HCT116 (cell line): ENCODE data around the gene PAX8. TPM values are rescaled to one million over a fixed set of nuclear protein-coding genes. Genes with fewer than 3 reads are reported as not detected.

Experiments used
- ATAC-seq: fragments of 200-7000 bp; cut with Tn5 transposase; 2 replicates; pipeline ENCODE4 v1.9.1; 2020; ENCODE audit warnings: mild to moderate bottlenecking, moderate library complexity
- BruUV-seq: library from RNA; stranded (reverse); fragments of 400-500 nt; replicated peaks from 2 replicates; lab custom pipeline; 2021; lab: Mats Ljungman, UMichigan
- CTCF ChIA-PET: fragments of 300-600 bp; sonication (Branson Sonifier 250); formaldehyde crosslinking; loops from one replicate; lab custom pipeline; 2021; ENCODE audit warnings: antibody characterized with exemption; lab: Charles Lee
- POLR2A ChIA-PET: fragments of 300-600, 350-600 bp; sonication (Branson Sonifier 250); formaldehyde crosslinking; loops from one replicate; lab custom pipeline; 2021; ENCODE audit warnings: antibody characterized with exemption; lab: Charles Lee
- RAD21 ChIA-PET, 2 experiments: fragments of 300-600 bp; sonication (Branson Sonifier 250); formaldehyde crosslinking; loops; one replicate each; lab custom pipeline; 2023; ENCODE audit warnings: low total read pairs in 2 of 2; ENCODE audit not compliant: uncharacterized antibody in 2 of 2, unreplicated experiment in 2 of 2, low non-redundant PET in 1 of 2; lab: Charles Lee
- DNase-seq: peaks from one replicate; pipeline ENCODE4 v3.0.0-alpha.2; 2010; ENCODE audit warnings: low read depth, low spot score
- H2AFZ ChIP-seq: fragments of 200-600 bp; shearing (Covaris generic), sonication (generic); 2 replicates; pipeline ENCODE4 v1.6.1; 2017; ENCODE audit warnings: low read depth, mixed run types, mixed read lengths, antibody characterized with exemption, low read length; ENCODE audit not compliant: poor library complexity, severe bottlenecking
- H3K27ac ChIP-seq: 2 replicates; pipeline ENCODE4 v1.5.1; 2012; ENCODE audit warnings: low read depth, low read length
- H3K27me3 ChIP-seq: fragments of 200-600 bp; sonication (generic); 2 replicates; pipeline ENCODE4 v1.6.1; 2016; ENCODE audit warnings: mixed run types, low read length, mixed read lengths; ENCODE audit not compliant: insufficient read depth
- H3K36me3 ChIP-seq, 2 experiments: fragments of 200-500 bp in 1 of 2; fragments of 200-600 bp in 1 of 2; sonication (Bioruptor generic) in 1 of 2; sonication (generic) in 1 of 2; 2 replicates each; pipeline versions ENCODE4 v1.5.1 to v1.6.1; 2014 to 2016; ENCODE audit warnings: low read length in 2 of 2, inconsistent platforms in 1 of 2, mixed read lengths in 1 of 2, mixed run types in 1 of 2; ENCODE audit not compliant: insufficient read depth in 2 of 2, control insufficient read depth in 1 of 2
- H3K4me1 ChIP-seq, 2 experiments: fragments of 200-600 bp in 1 of 2; sonication (generic) in 1 of 2; 2 replicates each; pipeline versions ENCODE4 v1.5.1 to v1.6.1; 2012 to 2017; ENCODE audit warnings: low read length in 2 of 2, inconsistent platforms in 1 of 2, mild to moderate bottlenecking in 1 of 2, mixed read lengths in 1 of 2, mixed run types in 1 of 2, moderate library complexity in 1 of 2; ENCODE audit not compliant: insufficient read depth in 2 of 2, control insufficient read depth in 1 of 2
- H3K4me2 ChIP-seq: fragments of 200-600 bp; sonication (generic); 2 replicates; pipeline ENCODE4 v1.6.1; 2017; ENCODE audit warnings: mixed run types, low read length, mixed read lengths
- H3K4me3 ChIP-seq, 2 experiments: fragments of 200-600 bp in 1 of 2; sonication (generic) in 1 of 2; replicated peaks in 1 of 2; 2 replicates each; pipeline ENCODE4 v1.5.1; 2011 to 2016; ENCODE audit warnings: low read length in 2 of 2, control low read depth in 1 of 2, low read depth in 1 of 2, mild to moderate bottlenecking in 1 of 2, mixed read lengths in 1 of 2, mixed run types in 1 of 2
- H3K79me2 ChIP-seq: fragments of 200-600 bp; sonication (generic); 2 replicates; pipeline ENCODE4 v1.6.1; 2017; ENCODE audit warnings: mild to moderate bottlenecking, mixed run types, low read length, moderate library complexity, mixed read lengths; ENCODE audit not compliant: insufficient read depth
- H3K9ac ChIP-seq: fragments of 200-600 bp; sonication (generic); 2 replicates; pipeline ENCODE4 v1.6.1; 2016; ENCODE audit warnings: low read length, mixed read lengths
- H3K9me2 ChIP-seq: fragments of 200-600 bp; sonication (generic), shearing (Covaris generic); 2 replicates; pipeline ENCODE4 v1.6.1; 2017; ENCODE audit warnings: mixed run types, mild to moderate bottlenecking, moderate library complexity; ENCODE audit not compliant: insufficient read depth
- H3K9me3 ChIP-seq, 2 experiments: fragments of 200-500 bp in 1 of 2; fragments of 200-600 bp in 1 of 2; sonication (Bioruptor generic) in 1 of 2; sonication (generic) in 1 of 2; 2 replicates each; pipeline ENCODE4 v1.6.1; 2014 to 2017; ENCODE audit warnings: low read length in 2 of 2, mixed read lengths in 2 of 2, inconsistent platforms in 1 of 2, low read depth in 1 of 2, mild to moderate bottlenecking in 1 of 2, mixed run types in 1 of 2, moderate library complexity in 1 of 2; ENCODE audit not compliant: control insufficient read depth in 1 of 2, insufficient read depth in 1 of 2
- H4K20me1 ChIP-seq: fragments of 200-600 bp; sonication (generic), shearing (Covaris generic); 2 replicates; pipeline ENCODE4 v1.6.1; 2017; ENCODE audit warnings: mixed run types, mild to moderate bottlenecking, moderate library complexity; ENCODE audit not compliant: insufficient read depth
- CBX3 ChIP-seq: IDR thresholded peaks from 2 replicates; pipeline ENCODE4 v1.6.1; 2012; ENCODE audit warnings: low read depth
- EGR1 ChIP-seq: IDR thresholded peaks from 2 replicates; pipeline ENCODE4 v1.6.1; 2012; ENCODE audit warnings: low read depth
- ELF1 ChIP-seq: IDR thresholded peaks from 2 replicates; pipeline ENCODE4 v1.6.1; 2012; ENCODE audit warnings: low read depth, borderline replicate concordance
- FOSL1 ChIP-seq: IDR thresholded peaks from 2 replicates; pipeline ENCODE4 v1.6.1; 2012; ENCODE audit warnings: low read depth
- JUND ChIP-seq: IDR thresholded peaks from 2 replicates; pipeline ENCODE4 v1.6.1; 2012
- POLR2A ChIP-seq: IDR thresholded peaks from 2 replicates; pipeline ENCODE4 v1.7.0; 2011; ENCODE audit warnings: borderline replicate concordance; ENCODE audit not compliant: insufficient read depth, insufficient read length; ENCODE audit errors: extremely low read depth
- POLR2AphosphoS5 ChIP-seq: IDR thresholded peaks from 2 replicates; pipeline ENCODE4 v1.6.1; 2011; ENCODE audit warnings: mild to moderate bottlenecking, low read depth, low read length, moderate library complexity
- SIN3A ChIP-seq: IDR thresholded peaks from 2 replicates; pipeline ENCODE4 v1.6.1; 2012; ENCODE audit warnings: low read depth
- SP1 ChIP-seq: IDR thresholded peaks from 2 replicates; pipeline ENCODE4 v1.6.1; 2012; ENCODE audit warnings: low read depth
- SRF ChIP-seq: IDR thresholded peaks from 2 replicates; pipeline ENCODE4 v1.6.1; 2012; ENCODE audit warnings: low read depth
- TCF7L2 ChIP-seq: IDR thresholded peaks from 2 replicates; pipeline ENCODE4 v1.7.0; 2011; ENCODE audit warnings: borderline replicate concordance, inconsistent platforms; ENCODE audit not compliant: insufficient read depth, insufficient read length; ENCODE audit errors: extremely low read depth
- ZFX ChIP-seq: fragments of 450-650 bp; IDR thresholded peaks from 2 replicates; pipeline ENCODE4 v1.6.1; 2017
- ZNF274 ChIP-seq: fragments of 200-500 bp; sonication (Bioruptor generic); IDR thresholded peaks from 2 replicates; pipeline ENCODE4 v1.6.1; 2014; ENCODE audit warnings: mild to moderate bottlenecking, low read depth, low read length, inconsistent platforms
- intact Hi-C: fragments of 100-400 bp; cut with micrococcal nuclease; formaldehyde crosslinking; loops from 2 replicates; pipeline ENCODE4 v1.10.0; 2022
- total RNA-seq: library from RNA; stranded (reverse); gene quantifications from one replicate; pipeline ENCODE4 v1.2.1, GENCODE V29; 2021; ENCODE audit not compliant: unreplicated experiment
- TF ChIP-seq, protein P1 (sequence below): IDR thresholded peaks from 2 replicates; pipeline ENCODE4 v1.6.1; 2012; ENCODE audit warnings: low read depth
- TF ChIP-seq, protein P2 (sequence below), 3 experiments: fragments of 200-600 bp in 1 of 3; sonication (generic) in 1 of 3; IDR thresholded peaks in 2 of 3; conservative IDR thresholded peaks in 1 of 3; 2 replicates each; pipeline ENCODE4 v1.5.1; 2012 to 2017; ENCODE audit warnings: low read depth in 2 of 3, low read length in 2 of 3, antibody characterized with exemption in 1 of 3, borderline replicate concordance in 1 of 3, control low read depth in 1 of 3, mild to moderate bottlenecking in 1 of 3, mixed read lengths in 1 of 3, mixed run types in 1 of 3, moderate library complexity in 1 of 3; ENCODE audit not compliant: insufficient read depth in 1 of 3
- TF ChIP-seq, protein P3 (sequence below): IDR thresholded peaks from 2 replicates; pipeline ENCODE4 v1.6.1; 2012
- TF ChIP-seq, protein P4 (sequence below): IDR thresholded peaks from 2 replicates; pipeline ENCODE4 v1.6.1; 2011; ENCODE audit warnings: mild to moderate bottlenecking, low read length, moderate library complexity; ENCODE audit not compliant: insufficient replicate concordance; ENCODE audit errors: extremely low read depth
- TF ChIP-seq, protein P5 (sequence below): IDR thresholded peaks from 2 replicates; pipeline ENCODE4 v1.6.1; 2012

The PAX8 gene
- total RNA-seq, 1 experiment from 2014 or later, result 4.4 TPM

DNA sequence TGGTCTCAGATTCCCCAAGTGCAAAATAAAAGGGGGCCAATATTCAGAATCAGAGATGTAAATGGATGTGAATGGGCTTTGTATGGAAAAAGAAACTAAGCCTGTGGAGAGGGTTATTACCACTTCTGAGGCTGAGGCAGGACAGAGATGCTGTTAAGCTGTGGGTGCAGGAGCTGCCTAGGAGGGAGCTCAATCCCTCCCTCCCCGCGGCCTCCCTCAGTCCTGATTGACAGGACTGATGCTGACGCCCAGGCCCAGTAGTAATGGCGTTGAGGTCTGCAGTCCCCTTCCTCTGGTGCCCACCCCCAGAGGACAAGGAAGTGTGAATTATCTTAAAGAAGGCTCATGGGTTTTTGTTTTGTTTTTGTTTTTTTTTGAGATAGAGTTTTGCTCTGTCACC, 64.6 kb downstream of the PAX8 start:
- ChIA-PET CTCF (no interaction called here), POLR2A (interaction anchor here (1.0 kb wide), 1 partner anchor 20 kb away, joined by 3 read pairs; no protein-coding TSS in a partner anchor), RAD21 (no interaction called here)
- Histone ChIP-seq H3K27me3 (no peaks in the 10 kb centered on the region), H3K9me3 (no peaks in the 10 kb centered on the region), H3K4me1 (peaks cover 34 to 41% of the 10 kb centered on the region in 2 experiments), H3K9ac (no peak overlapping the region), H2AFZ (no peak overlapping the region), H3K4me3 (no peak overlapping the region), H3K36me3 (no peaks in the 10 kb centered on the region), H3K79me2 (no peaks in the 10 kb centered on the region), H4K20me1 (no peaks in the 10 kb centered on the region), H3K4me2 (no peak overlapping the region), H3K27ac (no peak overlapping the region), H3K9me2 (no peaks in the 10 kb centered on the region)
- intact Hi-C loops, result no loop called here
- DNase-seq (no peak), ATAC-seq (no peak)
- no TSS peak for BruUV-seq
- TF ChIP-seq, protein P1, sequence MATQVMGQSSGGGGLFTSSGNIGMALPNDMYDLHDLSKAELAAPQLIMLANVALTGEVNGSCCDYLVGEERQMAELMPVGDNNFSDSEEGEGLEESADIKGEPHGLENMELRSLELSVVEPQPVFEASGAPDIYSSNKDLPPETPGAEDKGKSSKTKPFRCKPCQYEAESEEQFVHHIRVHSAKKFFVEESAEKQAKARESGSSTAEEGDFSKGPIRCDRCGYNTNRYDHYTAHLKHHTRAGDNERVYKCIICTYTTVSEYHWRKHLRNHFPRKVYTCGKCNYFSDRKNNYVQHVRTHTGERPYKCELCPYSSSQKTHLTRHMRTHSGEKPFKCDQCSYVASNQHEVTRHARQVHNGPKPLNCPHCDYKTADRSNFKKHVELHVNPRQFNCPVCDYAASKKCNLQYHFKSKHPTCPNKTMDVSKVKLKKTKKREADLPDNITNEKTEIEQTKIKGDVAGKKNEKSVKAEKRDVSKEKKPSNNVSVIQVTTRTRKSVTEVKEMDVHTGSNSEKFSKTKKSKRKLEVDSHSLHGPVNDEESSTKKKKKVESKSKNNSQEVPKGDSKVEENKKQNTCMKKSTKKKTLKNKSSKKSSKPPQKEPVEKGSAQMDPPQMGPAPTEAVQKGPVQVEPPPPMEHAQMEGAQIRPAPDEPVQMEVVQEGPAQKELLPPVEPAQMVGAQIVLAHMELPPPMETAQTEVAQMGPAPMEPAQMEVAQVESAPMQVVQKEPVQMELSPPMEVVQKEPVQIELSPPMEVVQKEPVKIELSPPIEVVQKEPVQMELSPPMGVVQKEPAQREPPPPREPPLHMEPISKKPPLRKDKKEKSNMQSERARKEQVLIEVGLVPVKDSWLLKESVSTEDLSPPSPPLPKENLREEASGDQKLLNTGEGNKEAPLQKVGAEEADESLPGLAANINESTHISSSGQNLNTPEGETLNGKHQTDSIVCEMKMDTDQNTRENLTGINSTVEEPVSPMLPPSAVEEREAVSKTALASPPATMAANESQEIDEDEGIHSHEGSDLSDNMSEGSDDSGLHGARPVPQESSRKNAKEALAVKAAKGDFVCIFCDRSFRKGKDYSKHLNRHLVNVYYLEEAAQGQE, result no peak
- TF ChIP-seq EGR1, result no peak
- no peak for TF ChIP-seq FOSL1
- TF ChIP-seq, protein P2, sequence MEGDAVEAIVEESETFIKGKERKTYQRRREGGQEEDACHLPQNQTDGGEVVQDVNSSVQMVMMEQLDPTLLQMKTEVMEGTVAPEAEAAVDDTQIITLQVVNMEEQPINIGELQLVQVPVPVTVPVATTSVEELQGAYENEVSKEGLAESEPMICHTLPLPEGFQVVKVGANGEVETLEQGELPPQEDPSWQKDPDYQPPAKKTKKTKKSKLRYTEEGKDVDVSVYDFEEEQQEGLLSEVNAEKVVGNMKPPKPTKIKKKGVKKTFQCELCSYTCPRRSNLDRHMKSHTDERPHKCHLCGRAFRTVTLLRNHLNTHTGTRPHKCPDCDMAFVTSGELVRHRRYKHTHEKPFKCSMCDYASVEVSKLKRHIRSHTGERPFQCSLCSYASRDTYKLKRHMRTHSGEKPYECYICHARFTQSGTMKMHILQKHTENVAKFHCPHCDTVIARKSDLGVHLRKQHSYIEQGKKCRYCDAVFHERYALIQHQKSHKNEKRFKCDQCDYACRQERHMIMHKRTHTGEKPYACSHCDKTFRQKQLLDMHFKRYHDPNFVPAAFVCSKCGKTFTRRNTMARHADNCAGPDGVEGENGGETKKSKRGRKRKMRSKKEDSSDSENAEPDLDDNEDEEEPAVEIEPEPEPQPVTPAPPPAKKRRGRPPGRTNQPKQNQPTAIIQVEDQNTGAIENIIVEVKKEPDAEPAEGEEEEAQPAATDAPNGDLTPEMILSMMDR (IDR thresholded peaks at IDR 0.05 in 2 of 3, conservative IDR thresholded peaks at IDR 0.05 in 1 of 3; ENCODE audit: borderline replicate concordance in 1 of 3, insufficient read depth in 1 of 3, low read depth in 2 of 3, low read length in 2 of 3), result no peak
- TF ChIP-seq JUND, result no peak
- TF ChIP-seq TCF7L2, result no peak
- TF ChIP-seq CBX3, result no peak
- TF ChIP-seq, protein P3, sequence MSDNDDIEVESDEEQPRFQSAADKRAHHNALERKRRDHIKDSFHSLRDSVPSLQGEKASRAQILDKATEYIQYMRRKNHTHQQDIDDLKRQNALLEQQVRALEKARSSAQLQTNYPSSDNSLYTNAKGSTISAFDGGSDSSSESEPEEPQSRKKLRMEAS, result no peak
- no peak for TF ChIP-seq SIN3A
- TF ChIP-seq, protein P4, sequence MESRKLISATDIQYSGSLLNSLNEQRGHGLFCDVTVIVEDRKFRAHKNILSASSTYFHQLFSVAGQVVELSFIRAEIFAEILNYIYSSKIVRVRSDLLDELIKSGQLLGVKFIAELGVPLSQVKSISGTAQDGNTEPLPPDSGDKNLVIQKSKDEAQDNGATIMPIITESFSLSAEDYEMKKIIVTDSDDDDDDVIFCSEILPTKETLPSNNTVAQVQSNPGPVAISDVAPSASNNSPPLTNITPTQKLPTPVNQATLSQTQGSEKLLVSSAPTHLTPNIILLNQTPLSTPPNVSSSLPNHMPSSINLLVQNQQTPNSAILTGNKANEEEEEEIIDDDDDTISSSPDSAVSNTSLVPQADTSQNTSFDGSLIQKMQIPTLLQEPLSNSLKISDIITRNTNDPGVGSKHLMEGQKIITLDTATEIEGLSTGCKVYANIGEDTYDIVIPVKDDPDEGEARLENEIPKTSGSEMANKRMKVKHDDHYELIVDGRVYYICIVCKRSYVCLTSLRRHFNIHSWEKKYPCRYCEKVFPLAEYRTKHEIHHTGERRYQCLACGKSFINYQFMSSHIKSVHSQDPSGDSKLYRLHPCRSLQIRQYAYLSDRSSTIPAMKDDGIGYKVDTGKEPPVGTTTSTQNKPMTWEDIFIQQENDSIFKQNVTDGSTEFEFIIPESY, result no peak
- no peak for TF ChIP-seq ZNF274
- TF ChIP-seq, protein P5, sequence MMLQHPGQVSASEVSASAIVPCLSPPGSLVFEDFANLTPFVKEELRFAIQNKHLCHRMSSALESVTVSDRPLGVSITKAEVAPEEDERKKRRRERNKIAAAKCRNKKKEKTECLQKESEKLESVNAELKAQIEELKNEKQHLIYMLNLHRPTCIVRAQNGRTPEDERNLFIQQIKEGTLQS, result no peak
- TF ChIP-seq SP1, result no peak
- TF ChIP-seq POLR2AphosphoS5, result no peak
- TF ChIP-seq POLR2A, result no peak
- TF ChIP-seq ZFX, result no peak
- TF ChIP-seq ELF1, result no peak
- TF ChIP-seq SRF, result no peak
